ENCODE data around the gene GUCA1A. TPM values are rescaled to one million over a fixed set of nuclear protein-coding genes. Genes with fewer than 3 reads are reported as not detected.
"Not testable (repeated sequence)": the region's sequence is repeated elsewhere in the genome, so short reads cannot be mapped to it uniquely, and the experiment has no call there.

The GUCA1A gene
- total RNA-seq, 1 experiment from 2014 or later = not detected

- BruUV-seq (replicated peaks) = no TSS peak
- CTCF ChIA-PET = no interaction called here
- no peak overlapping the region for H3K27ac Mint-ChIP-seq (ENCODE audit: unreplicated experiment)
- no peaks in the 10 kb centered on the region for H3K27me3 Mint-ChIP-seq (ENCODE audit: unreplicated experiment)
- no peaks in the 10 kb centered on the region for H3K4me1 Mint-ChIP-seq (ENCODE audit: low read depth, unreplicated experiment)
- intact Hi-C loops (cut with micrococcal nuclease; ENCODE audit: unreplicated experiment) = loop anchor here (10.0 kb wide), 2 partner anchors 426 to 664 kb away; partner anchors contain the start of genes PRICKLE4, RPL7L1 and TOMM6
- no peak for DNase-seq
- H3K4me3 Mint-ChIP-seq (ENCODE audit: low read depth, unreplicated experiment) = no peak overlapping the region
- H3K36me3 Mint-ChIP-seq (ENCODE audit: insufficient read depth, unreplicated experiment) = peaks cover 45% of the 10 kb centered on the region
- H3K9me3 Mint-ChIP-seq (ENCODE audit: low read depth, unreplicated experiment) = no peaks in the 10 kb centered on the region
- TF ChIP-seq, protein P1, sequence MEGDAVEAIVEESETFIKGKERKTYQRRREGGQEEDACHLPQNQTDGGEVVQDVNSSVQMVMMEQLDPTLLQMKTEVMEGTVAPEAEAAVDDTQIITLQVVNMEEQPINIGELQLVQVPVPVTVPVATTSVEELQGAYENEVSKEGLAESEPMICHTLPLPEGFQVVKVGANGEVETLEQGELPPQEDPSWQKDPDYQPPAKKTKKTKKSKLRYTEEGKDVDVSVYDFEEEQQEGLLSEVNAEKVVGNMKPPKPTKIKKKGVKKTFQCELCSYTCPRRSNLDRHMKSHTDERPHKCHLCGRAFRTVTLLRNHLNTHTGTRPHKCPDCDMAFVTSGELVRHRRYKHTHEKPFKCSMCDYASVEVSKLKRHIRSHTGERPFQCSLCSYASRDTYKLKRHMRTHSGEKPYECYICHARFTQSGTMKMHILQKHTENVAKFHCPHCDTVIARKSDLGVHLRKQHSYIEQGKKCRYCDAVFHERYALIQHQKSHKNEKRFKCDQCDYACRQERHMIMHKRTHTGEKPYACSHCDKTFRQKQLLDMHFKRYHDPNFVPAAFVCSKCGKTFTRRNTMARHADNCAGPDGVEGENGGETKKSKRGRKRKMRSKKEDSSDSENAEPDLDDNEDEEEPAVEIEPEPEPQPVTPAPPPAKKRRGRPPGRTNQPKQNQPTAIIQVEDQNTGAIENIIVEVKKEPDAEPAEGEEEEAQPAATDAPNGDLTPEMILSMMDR (IDR thresholded peaks at IDR 0.05; ENCODE audit: unreplicated experiment) = no peak
Observed at GRCh38 chr6:42210551-42210950, 37.4 kb downstream of the GUCA1A start.

- CTCF ChIA-PET = interaction anchor here (0.7 kb wide), 2 partner anchors 235 to 427 kb away, joined by 4 read pairs; no protein-coding TSS in a partner anchor
- no peak overlapping the region for H3K27ac Mint-ChIP-seq (ENCODE audit: unreplicated experiment)
Observed at GRCh38 chr6:42211726-42212125, 38.6 kb downstream of the GUCA1A start.

DNA sequence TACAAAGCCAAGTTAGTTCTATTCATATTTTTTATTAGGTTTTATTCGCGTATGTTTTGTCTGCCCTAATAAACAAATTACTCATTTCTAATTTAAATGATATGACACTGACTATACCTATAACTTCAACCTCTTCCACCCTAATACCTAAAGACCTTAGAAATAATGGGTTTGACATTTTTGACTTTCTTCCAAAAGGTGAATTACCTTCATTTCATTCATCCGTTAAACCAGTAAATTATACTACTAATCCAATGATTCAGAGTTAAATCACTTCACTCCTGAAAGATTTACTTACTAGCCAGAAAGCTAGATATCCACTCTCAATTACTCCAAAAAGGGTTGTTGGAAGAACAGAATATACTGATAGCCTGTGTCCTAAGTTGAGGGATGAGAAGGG lies 39.3 kb downstream of the GUCA1A start:
- DNase-seq = no peak

More at GRCh38 chr6:42211726-42212125, 38.6 kb downstream of the GUCA1A start:
- intact Hi-C loops (cut with micrococcal nuclease; ENCODE audit: unreplicated experiment) = loop anchor here (10.0 kb wide), 2 partner anchors 427 to 663 kb away; partner anchors contain the start of genes PRICKLE4, RPL7L1 and TOMM6
- Mint-ChIP-seq H3K9me3 (ENCODE audit: low read depth, unreplicated experiment) (no peaks in the 10 kb centered on the region), H3K4me3 (ENCODE audit: low read depth, unreplicated experiment) (no peak overlapping the region), H3K27me3 (ENCODE audit: unreplicated experiment) (no peaks in the 10 kb centered on the region), H3K36me3 (ENCODE audit: insufficient read depth, unreplicated experiment) (peaks cover 52% of the 10 kb centered on the region), H3K4me1 (ENCODE audit: low read depth, unreplicated experiment) (no peaks in the 10 kb centered on the region)
- no TSS peak for BruUV-seq (replicated peaks)
- TF ChIP-seq, protein P1 (IDR thresholded peaks at IDR 0.05; ENCODE audit: unreplicated experiment) = no peak
- no peak for DNase-seq

DNA sequence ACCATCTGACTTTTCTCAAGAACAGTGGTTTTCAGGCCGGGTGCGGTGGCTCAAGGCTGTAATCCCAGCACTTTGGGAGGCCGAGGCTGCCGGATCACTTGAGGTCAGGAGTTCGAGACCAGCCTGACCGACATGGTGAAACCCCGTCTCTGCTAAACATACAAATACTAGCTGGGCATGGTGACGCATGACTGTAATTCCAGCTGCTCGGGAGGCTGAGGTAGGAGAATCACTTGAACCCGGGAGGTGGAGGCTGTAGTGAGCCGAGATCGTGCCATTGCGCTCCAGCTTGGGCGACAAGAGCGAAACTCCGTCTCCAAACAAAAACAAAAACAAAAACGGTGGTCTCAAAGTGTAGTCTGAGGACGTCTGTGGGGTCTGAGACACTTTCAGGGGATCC lies 43.3 kb downstream of the GUCA1A start:
- peaks cover 47% of the 10 kb centered on the region for H3K36me3 Mint-ChIP-seq (ENCODE audit: insufficient read depth, unreplicated experiment)
- not testable (repeated sequence) for H3K27me3 Mint-ChIP-seq (ENCODE audit: unreplicated experiment); H3K9me3 Mint-ChIP-seq (ENCODE audit: low read depth, unreplicated experiment); DNase-seq; BruUV-seq (replicated peaks); H3K27ac Mint-ChIP-seq (ENCODE audit: unreplicated experiment)
- peaks cover 21% of the 10 kb centered on the region for H3K4me1 Mint-ChIP-seq (ENCODE audit: low read depth, unreplicated experiment)
- intact Hi-C loops (cut with micrococcal nuclease; ENCODE audit: unreplicated experiment) = loop anchor here (10.0 kb wide), 2 partner anchors 432 to 658 kb away; partner anchors contain the start of genes PRICKLE4, RPL7L1 and TOMM6
- H3K4me3 Mint-ChIP-seq (ENCODE audit: low read depth, unreplicated experiment) = peak overlapping the region; percentile 96
- CTCF ChIA-PET = interaction anchor here (1.2 to 1.5 kb wide), 3 partner anchors 14 to 331 kb away, joined by 4 to 5 read pairs (median 5); no protein-coding TSS in a partner anchor

More for the DNA sequence above, 39.3 kb downstream of the GUCA1A start:
- no peaks in the 10 kb centered on the region for H3K9me3 Mint-ChIP-seq (ENCODE audit: low read depth, unreplicated experiment)
- H3K4me3 Mint-ChIP-seq (ENCODE audit: low read depth, unreplicated experiment) = no peak overlapping the region
- TF ChIP-seq, protein P1 (IDR thresholded peaks at IDR 0.05; ENCODE audit: unreplicated experiment) = no peak
- intact Hi-C loops (cut with micrococcal nuclease; ENCODE audit: unreplicated experiment) = loop anchor here (10.0 kb wide), 2 partner anchors 428 to 662 kb away; partner anchors contain the start of genes PRICKLE4, RPL7L1 and TOMM6
- CTCF ChIA-PET = no interaction called here
- no peak overlapping the region for H3K27ac Mint-ChIP-seq (ENCODE audit: unreplicated experiment)
- no peaks in the 10 kb centered on the region for H3K4me1 Mint-ChIP-seq (ENCODE audit: low read depth, unreplicated experiment)
- H3K36me3 Mint-ChIP-seq (ENCODE audit: insufficient read depth, unreplicated experiment) = peaks cover 59% of the 10 kb centered on the region
- BruUV-seq (replicated peaks) = no TSS peak
- H3K27me3 Mint-ChIP-seq (ENCODE audit: unreplicated experiment) = no peaks in the 10 kb centered on the region

DNA sequence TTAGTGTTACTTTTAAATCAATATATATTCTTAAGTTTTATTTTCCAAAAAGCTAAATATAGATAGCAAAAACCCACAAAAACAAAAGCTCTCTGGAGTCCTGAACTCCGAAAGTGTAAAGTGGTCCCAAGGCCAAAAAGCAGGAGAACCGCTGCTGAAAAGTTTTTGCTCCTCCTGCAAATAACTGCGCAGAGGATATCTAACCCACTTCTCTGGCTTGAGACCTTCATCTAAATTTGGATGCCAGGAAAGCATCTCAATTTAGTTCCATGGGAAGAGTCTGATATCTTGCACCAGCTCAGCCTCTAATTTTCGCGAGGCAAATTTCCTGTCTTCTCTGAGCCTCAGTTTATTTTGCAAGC lies 44.0 kb downstream of the GUCA1A start:
- intact Hi-C loops (cut with micrococcal nuclease; ENCODE audit: unreplicated experiment) = loop anchor here (10.0 kb wide), 2 partner anchors 432 to 658 kb away; partner anchors contain the start of genes PRICKLE4, RPL7L1 and TOMM6
- no TSS peak for BruUV-seq (replicated peaks)
- Mint-ChIP-seq H3K27me3 (ENCODE audit: unreplicated experiment) (no peaks in the 10 kb centered on the region), H3K4me1 (ENCODE audit: low read depth, unreplicated experiment) (peaks cover 27% of the 10 kb centered on the region), H3K36me3 (ENCODE audit: insufficient read depth, unreplicated experiment) (peaks cover 41% of the 10 kb centered on the region), H3K9me3 (ENCODE audit: low read depth, unreplicated experiment) (no peaks in the 10 kb centered on the region), H3K27ac (ENCODE audit: unreplicated experiment) (peak overlapping the region; percentile 99), H3K4me3 (ENCODE audit: low read depth, unreplicated experiment) (peak overlapping the region; percentile 96)
- CTCF ChIA-PET = interaction anchor here (1.2 to 1.5 kb wide), 3 partner anchors 13 to 330 kb away, joined by 4 to 5 read pairs (median 5); no protein-coding TSS in a partner anchor
- TF ChIP-seq, protein P1 (IDR thresholded peaks at IDR 0.05; ENCODE audit: unreplicated experiment) = no peak
- DNase-seq = no peak

All from Calu3 (cell line).